GM18499 (cell line): Measurements from ENCODE around the gene PLA2G2F.

Experiments used
- ATAC-seq: cut with Tn5 transposase; IDR thresholded peaks from one replicate; pipeline ENCODE4 v1.9.1; 2021; ENCODE audit warnings: moderate number of reproducible peaks; ENCODE audit not compliant: insufficient read depth, unreplicated experiment

PLA2G2F gene

DNA sequence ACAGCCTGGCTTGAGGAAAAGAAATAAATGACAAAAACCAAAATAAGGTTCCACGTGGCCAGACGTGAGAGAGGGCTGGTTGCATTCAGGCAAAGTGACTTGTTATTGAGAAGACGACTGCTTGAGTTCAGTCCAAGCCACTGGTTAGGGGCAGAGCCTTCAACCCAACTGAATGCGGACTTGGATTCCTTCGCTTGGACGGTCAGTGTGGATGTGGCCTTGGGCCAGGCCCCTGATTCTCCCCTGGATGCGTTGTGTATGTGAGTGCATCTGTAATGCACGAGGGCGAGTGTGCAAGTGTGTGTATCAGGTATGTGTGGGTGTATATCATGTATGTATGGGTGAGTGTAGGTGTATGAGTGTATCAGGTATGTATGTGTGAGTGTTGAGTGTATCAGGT, 1.9 kb downstream of the PLA2G2F start:
- no peak for ATAC-seq

DNA sequence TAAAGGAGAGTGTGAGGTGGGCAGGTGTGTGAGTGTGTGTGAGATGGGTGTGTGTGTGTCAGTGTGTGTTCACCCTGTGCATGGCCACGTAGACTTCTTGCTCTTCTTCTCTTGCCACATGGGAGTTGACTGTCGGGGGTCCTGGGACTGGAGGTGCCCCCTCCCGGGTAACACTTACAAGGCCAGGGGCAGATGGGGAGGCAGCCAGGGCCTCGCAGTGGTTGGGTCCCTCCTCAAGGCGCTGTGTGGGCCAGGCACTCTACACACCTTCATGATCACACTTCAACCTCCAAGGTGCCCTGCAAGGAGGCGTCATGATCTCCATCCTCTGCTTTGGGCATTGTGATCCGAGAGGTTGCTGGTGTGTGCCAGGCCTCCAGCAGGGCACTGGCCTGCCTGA, 2.3 kb downstream of the PLA2G2F start:
- no peak for ATAC-seq

- no peak for ATAC-seq
These were observed 3.0 kb downstream of the PLA2G2F start for GRCh38 chr1:20142001-20142710.

GRCh38 chr1:20143318-20143717, 4.2 kb downstream of the PLA2G2F start:
- no peak for ATAC-seq

- ATAC-seq = no peak
These were observed 4.8 kb downstream of the PLA2G2F start for GRCh38 chr1:20143734-20144565.

DNA sequence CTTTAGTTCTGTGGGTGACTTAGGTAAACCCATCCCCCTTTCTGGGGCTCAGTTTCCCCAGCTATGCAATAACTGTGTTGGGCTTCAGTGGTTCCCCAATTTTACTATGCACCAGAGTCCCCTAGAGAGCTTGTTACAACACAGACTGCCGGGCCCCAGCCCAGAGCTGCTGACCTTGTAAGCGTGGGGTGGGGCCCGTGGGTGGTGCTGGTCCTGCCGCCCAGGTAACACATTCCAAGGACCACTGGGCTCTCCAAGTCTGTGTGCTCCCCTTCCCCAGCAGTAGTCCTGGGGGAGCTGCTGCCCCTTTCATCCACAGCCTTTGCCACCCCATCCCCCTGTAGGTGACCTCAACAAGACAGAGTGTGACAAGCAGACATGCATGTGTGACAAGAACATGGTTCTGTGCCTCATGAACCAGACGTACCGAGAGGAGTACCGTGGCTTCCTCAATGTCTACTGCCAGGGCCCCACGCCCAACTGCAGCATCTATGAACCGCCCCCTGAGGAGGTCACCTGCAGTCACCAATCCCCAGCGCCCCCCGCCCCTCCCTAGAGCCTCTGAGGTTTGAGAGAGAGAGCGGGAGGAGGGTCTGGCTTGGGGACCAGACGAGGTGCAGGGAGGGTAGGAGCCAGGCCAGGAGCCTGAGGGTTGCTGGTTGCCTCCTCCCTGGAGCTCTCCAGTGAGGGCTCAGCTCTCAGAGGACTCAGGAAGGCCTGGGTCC, 8.9 kb downstream of the PLA2G2F start:
- no peak for ATAC-seq

DNA sequence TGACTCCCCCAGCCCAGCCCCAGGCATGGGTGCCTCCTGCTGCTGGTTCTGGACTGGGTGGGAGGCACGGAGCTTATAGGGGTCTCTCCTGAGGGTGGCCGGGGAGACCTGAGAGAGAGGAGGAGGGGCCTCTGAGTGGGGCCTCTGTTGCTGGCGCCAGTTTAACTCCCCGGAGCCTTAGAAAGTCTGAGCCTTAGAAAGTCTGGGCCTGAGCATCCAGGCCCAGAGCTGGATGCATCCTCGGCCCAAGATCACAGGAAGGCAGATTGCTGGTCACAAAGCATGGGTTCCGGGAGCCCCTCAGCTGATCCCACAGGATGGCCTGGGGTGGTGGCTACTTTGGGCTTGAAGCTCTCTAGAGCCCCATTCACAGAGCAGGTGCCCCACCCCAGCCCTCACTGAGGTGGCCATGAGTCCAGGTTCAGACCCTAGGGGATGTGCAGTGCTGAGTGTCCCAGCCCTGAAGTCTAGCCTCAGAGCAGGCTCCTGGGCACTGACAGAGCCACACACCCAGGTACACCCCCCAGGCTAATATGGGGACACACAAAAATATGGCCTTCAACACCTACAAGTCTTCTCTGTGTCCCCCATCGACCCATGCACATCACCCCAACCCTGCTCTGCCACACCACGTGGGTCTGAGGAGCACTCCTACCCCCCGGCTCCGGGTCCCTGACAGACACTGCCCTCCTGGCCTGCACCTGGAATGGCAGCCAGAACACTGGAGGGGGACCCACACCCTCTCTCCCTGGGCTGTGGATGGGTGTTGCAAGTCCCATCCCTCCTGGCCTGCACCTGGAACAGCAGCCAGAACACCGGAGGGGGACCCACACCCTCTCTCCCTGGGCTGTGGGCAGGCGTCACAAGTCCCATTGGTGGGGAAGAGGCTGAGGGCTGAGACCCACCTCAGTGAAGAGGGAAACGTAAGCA, 9.7 kb downstream of the PLA2G2F start:
- ATAC-seq = no peak

DNA sequence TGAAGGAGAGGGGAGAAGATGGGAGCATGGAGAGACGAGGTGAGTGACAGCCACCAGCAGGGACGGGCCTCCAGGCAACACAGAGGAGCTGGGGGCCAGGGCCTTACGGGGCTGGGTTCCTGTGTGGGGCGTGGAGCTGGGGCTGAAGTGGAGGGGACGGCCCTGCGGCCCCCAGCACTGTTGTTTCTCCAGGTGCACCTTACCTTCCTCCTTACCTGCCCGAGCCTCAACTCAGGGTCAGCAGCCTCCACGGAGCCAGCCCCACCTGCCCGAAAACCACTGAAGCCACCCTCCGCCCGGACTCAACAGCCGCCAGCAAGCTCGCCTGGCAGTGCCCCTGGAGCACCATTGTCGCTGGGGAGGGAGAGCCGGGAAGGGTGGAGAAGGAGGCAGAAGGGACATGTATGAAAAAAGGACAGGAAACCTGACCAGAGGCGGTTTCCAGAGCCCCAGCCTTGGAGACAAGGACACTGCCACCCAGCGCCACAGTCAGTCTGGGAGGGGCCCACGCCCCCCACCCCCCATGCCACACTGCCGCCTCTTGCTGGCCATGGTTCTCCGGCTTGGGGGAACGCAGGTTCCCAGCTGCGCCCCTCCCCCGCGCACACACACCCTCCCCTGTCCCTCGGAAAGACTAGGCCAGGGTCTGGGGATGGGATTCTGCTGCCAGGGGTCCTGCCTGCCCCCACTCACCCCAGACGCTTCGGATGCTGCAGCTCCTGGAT, 10.6 kb downstream of the PLA2G2F start:
- ATAC-seq = no peak

- no peak for ATAC-seq
These were observed 11.2 kb downstream of the PLA2G2F start for GRCh38 chr1:20150326-20150705.

GRCh38 chr1:20150969-20151368, 11.8 kb downstream of the PLA2G2F start:
- no peak for ATAC-seq

DNA sequence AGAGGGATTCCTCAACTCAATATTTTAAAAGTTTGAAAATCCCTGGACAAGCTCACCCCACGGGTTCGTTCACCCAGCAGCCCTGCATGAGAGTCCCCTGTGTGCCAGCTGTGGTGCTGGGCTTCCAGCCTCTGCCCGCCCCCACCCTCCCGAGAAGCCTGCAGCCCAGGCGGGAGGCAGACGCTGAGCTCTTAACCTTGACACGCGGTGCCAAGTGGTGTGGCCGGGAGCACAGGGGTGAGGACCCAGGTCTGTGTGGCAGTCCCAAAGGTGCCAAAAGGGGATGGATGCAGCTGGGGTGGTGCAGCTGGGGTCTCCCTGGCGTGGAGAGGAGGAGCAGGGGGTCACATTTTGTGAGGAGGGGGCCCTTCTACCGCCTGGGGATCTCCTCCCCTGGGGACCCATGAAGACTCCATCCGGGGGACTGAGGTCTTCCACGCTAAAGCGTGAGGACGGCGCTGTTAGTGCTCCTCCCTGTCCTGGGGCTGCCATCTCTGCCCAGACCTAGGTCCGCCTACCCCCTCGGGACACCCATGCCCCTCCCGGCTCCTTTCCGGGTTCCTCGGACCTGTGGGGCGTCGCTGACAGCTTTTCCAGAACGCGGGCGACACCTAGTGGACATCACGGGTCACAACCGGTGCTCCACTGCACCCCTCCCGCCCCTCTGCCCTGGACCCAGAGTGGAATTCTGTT, 12.9 kb downstream of the PLA2G2F start:
- ATAC-seq = no peak

- ATAC-seq = no peak
These were observed 13.4 kb downstream of the PLA2G2F start for GRCh38 chr1:20152599-20152930.

GRCh38 chr1:20153000-20153418, 13.9 kb downstream of the PLA2G2F start:
- ATAC-seq = no peak

- no peak for ATAC-seq
These were observed 15.2 kb downstream of the PLA2G2F start for GRCh38 chr1:20154301-20154831.

- ATAC-seq = no peak
These were observed 19.4 kb downstream of the PLA2G2F start for GRCh38 chr1:20158358-20159070.

DNA sequence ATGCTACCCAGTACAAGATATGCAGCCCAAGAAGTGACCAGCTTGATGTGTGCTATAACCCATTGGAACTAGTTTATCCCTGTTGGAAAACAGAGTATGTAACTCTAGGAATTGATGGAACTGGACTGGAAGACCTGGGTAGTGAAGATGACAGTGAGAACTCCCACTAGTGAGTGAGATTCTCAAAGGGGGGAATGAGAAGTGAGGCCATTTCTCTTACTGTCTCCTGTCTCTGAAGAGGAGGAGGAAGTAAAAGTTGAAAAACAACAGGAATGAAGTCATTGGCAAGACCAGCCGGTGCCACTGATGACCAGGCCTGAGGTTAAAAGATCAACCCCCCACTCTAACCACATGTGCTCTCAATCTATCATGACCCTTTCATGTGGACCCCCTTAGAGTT, 20.9 kb downstream of the PLA2G2F start:
- no peak for ATAC-seq

DNA sequence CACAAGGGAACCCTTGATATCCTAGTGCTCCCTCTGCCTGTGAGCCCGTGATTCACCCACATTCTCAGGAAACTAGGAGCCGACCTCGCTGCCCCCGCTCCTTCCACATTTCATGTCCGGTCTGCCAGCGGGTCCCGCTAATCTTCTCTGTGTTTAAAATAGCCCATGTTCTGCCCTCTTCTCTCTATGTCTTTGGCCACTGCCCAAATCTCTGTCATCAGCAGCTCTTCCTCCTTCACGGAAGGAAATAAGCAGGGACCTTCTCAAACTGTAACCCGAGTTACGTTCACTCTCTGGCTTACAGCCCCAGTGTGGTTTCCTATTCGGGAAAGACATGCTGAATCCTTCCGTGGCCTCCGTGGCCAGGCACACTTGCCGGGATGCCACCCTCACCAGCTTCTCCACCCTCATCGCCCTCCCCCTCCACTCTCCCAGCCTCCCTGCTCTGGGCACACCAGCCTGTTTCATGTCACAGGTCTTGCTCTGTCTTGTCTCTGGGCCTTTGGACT, 25.6 kb downstream of the PLA2G2F start:
- no peak for ATAC-seq

DNA sequence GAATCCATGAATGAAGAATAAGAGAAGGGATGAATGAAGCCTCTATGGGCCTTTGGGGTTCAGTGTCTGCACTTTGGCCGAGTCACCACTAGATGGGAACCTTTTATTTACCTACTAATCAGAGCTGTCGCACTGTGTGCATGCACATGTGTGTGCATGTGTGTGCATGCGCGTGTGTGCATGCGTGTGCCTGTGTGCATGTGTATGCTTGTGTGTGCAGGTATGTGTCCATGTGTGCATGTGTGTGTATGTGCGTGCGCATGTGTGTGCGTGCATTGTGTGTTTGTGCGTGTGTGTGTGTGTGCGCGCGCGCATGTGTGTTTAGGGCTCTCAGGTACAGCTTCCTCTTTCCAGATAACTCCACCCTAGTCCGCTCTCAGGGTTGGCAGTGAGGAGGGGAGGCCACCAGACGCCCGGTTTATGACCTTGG, 26.4 kb downstream of the PLA2G2F start:
- ATAC-seq = no peak
